ENCODE data around the gene SUCLG1. TPM values are rescaled to one million over a fixed set of nuclear protein-coding genes. Genes with fewer than 3 reads are reported as not detected.

Gene SUCLG1
- total RNA-seq, 2 experiments from 2014 or later: 34.2 to 37.1 TPM

GRCh38 chr2:84378960-84379359 lies 80.1 kb downstream of the SUCLG1 start:
- H3K27ac ChIP-seq (ENCODE audit: low read depth in 1 of 2, low read length in 2 of 2): no peak overlapping the region
- ChIA-PET POLR2A (no interaction called here), CTCF (no interaction called here)
- Mint-ChIP-seq H3K27me3 (peaks cover 30% of the 10 kb centered on the region), H3K9me3 (no peaks in the 10 kb centered on the region), H3K4me1 (ENCODE audit: low read depth) (no peaks in the 10 kb centered on the region), H3K4me3 (no peak overlapping the region), H3K27ac (no peak overlapping the region), H3K36me3 (ENCODE audit: low read depth) (no peaks in the 10 kb centered on the region)
- H3K4me3 ChIP-seq (ENCODE audit: low read length): no peak overlapping the region
- no peaks in the 10 kb centered on the region for H3K9me3 ChIP-seq (ENCODE audit: control insufficient read depth in 1 of 2, insufficient read depth in 1 of 2, low read length in 2 of 2)
- no peak for DNase-seq
- TF ChIP-seq CTCF (IDR thresholded peaks at IDR 0.05): no peak
- no peaks in the 10 kb centered on the region for H3K36me3 ChIP-seq (ENCODE audit: insufficient read depth, low read length)
- H3K27me3 ChIP-seq (ENCODE audit: control insufficient read depth in 1 of 2, insufficient read depth in 2 of 2, low read length in 2 of 2): peaks cover 2 to 13% of the 10 kb centered on the region in 2 experiments
- intact Hi-C loops (cut with DNase I, micrococcal nuclease): no loop called here
- no peaks in the 10 kb centered on the region for H3K4me1 ChIP-seq (ENCODE audit: insufficient read depth, low read length)
- no peak for ATAC-seq (ENCODE audit: poor library complexity)

- H3K9me3 Mint-ChIP-seq: no peaks in the 10 kb centered on the region
- no peaks in the 10 kb centered on the region for H3K4me1 Mint-ChIP-seq (ENCODE audit: low read depth)
- intact Hi-C loops (cut with DNase I, micrococcal nuclease): no loop called here
- no peaks in the 10 kb centered on the region for H3K9me3 ChIP-seq (ENCODE audit: control insufficient read depth in 1 of 2, insufficient read depth in 1 of 2, low read length in 2 of 2)
- H3K27ac ChIP-seq (ENCODE audit: low read depth in 1 of 2, low read length in 2 of 2): no peak overlapping the region
- no peak overlapping the region for H3K4me3 ChIP-seq (ENCODE audit: low read length)
- CTCF ChIA-PET: no interaction called here
- no peaks in the 10 kb centered on the region for H3K36me3 Mint-ChIP-seq (ENCODE audit: low read depth)
- no peak overlapping the region for H3K27ac Mint-ChIP-seq
- ATAC-seq (ENCODE audit: poor library complexity) (no peak), DNase-seq (no peak)
- H3K4me3 Mint-ChIP-seq: no peak overlapping the region
- TF ChIP-seq CTCF (IDR thresholded peaks at IDR 0.05): no peak
- peaks cover 2 to 13% of the 10 kb centered on the region in 2 experiments for H3K27me3 ChIP-seq (ENCODE audit: control insufficient read depth in 1 of 2, insufficient read depth in 2 of 2, low read length in 2 of 2)
- H3K27me3 Mint-ChIP-seq: peaks cover 31% of the 10 kb centered on the region
- H3K36me3 ChIP-seq (ENCODE audit: insufficient read depth, low read length): no peaks in the 10 kb centered on the region
- H3K4me1 ChIP-seq (ENCODE audit: insufficient read depth, low read length): no peaks in the 10 kb centered on the region
- POLR2A ChIA-PET: no interaction called here
These were observed 84.1 kb downstream of the SUCLG1 start for GRCh38 chr2:84375020-84375419.

- no peak for TF ChIP-seq CTCF (IDR thresholded peaks at IDR 0.05)
- no peak overlapping the region for H3K4me3 ChIP-seq (ENCODE audit: low read length)
- no peak for DNase-seq
- no peak for ATAC-seq (ENCODE audit: poor library complexity)
- peaks cover 31% of the 10 kb centered on the region for H3K27me3 Mint-ChIP-seq
- intact Hi-C loops (cut with DNase I, micrococcal nuclease): no loop called here
- H3K27me3 ChIP-seq (ENCODE audit: control insufficient read depth in 1 of 2, insufficient read depth in 2 of 2, low read length in 2 of 2): peaks cover 2 to 13% of the 10 kb centered on the region in 2 experiments
- no peaks in the 10 kb centered on the region for H3K4me1 ChIP-seq (ENCODE audit: insufficient read depth, low read length)
- H3K27ac ChIP-seq (ENCODE audit: low read depth in 1 of 2, low read length in 2 of 2): no peak overlapping the region
- no peaks in the 10 kb centered on the region for H3K9me3 Mint-ChIP-seq
- no peak overlapping the region for H3K4me3 Mint-ChIP-seq
- H3K9me3 ChIP-seq (ENCODE audit: control insufficient read depth in 1 of 2, insufficient read depth in 1 of 2, low read length in 2 of 2): no peaks in the 10 kb centered on the region
- ChIA-PET CTCF (no interaction called here), POLR2A (no interaction called here)
- H3K36me3 ChIP-seq (ENCODE audit: insufficient read depth, low read length): no peaks in the 10 kb centered on the region
- no peak overlapping the region for H3K27ac Mint-ChIP-seq
- no peaks in the 10 kb centered on the region for H3K36me3 Mint-ChIP-seq (ENCODE audit: low read depth)
- H3K4me1 Mint-ChIP-seq (ENCODE audit: low read depth): no peaks in the 10 kb centered on the region
These were observed 85.2 kb downstream of the SUCLG1 start for GRCh38 chr2:84373866-84374265.

Other genes with a start within 250 kb of the SUCLG1 start
- 1 to 10 TPM in 1 of 2 experiments, under 1 TPM in 1; 0.59 to 1.2 TPM for gene DNAH6, start 57.2 kb upstream of the SUCLG1 start, total RNA-seq